Measurements from ENCODE around the gene NT5DC1.
A peak's percentile ranks its signal among the peaks of the same experiment; 100 is the strongest.

Gene NT5DC1

GRCh38 chr6:116111552-116112528, 11.2 kb downstream of the NT5DC1 start:
- Histone ChIP-seq H3K4me3 (replicated peaks; ENCODE audit: insufficient read depth, low read length) (no peak overlapping the region), H3K27me3 (ENCODE audit: insufficient read depth, poor library complexity, severe bottlenecking) (no peaks in the 10 kb centered on the region), H3K27ac (replicated peaks) (no peak overlapping the region)
- DNase-seq (ENCODE audit: low read depth in 1 of 2, low spot score in 1 of 2) = peak; percentile 31 to 47
- TF ChIP-seq SPI1 (IDR thresholded peaks at IDR 0.05; ENCODE audit: borderline replicate concordance, low read depth) (no peak), CTCF (IDR thresholded peaks at IDR 0.05; ENCODE audit: insufficient read depth, low read length) (peak; percentile 65)

GRCh38 chr6:116113386-116113785, 12.7 kb downstream of the NT5DC1 start:
- TF ChIP-seq SPI1 (IDR thresholded peaks at IDR 0.05; ENCODE audit: borderline replicate concordance, low read depth) = no peak
- no peak for TF ChIP-seq POLR2AphosphoS5 (IDR thresholded peaks at IDR 0.05; ENCODE audit: low read depth)
- TF ChIP-seq CTCF (IDR thresholded peaks at IDR 0.05; ENCODE audit: insufficient read depth, low read length) = no peak
- no peak for TF ChIP-seq REST (IDR thresholded peaks at IDR 0.05; ENCODE audit: insufficient replicate concordance, low read depth)
- TF ChIP-seq GABPA (IDR thresholded peaks at IDR 0.05; ENCODE audit: low read depth) = no peak
- no peak overlapping the region for H3K4me3 ChIP-seq (replicated peaks; ENCODE audit: insufficient read depth, low read length)
- H3K27ac ChIP-seq (replicated peaks) = no peak overlapping the region
- DNase-seq (ENCODE audit: low read depth in 1 of 2, low spot score in 1 of 2) = no peak
- no peaks in the 10 kb centered on the region for H3K27me3 ChIP-seq (ENCODE audit: insufficient read depth, poor library complexity, severe bottlenecking)

GRCh38 chr6:116115781-116116180, 15.1 kb downstream of the NT5DC1 start:
- no peaks in the 10 kb centered on the region for H3K27me3 ChIP-seq (ENCODE audit: insufficient read depth, poor library complexity, severe bottlenecking)
- DNase-seq (ENCODE audit: low read depth in 1 of 2, low spot score in 1 of 2) = no peak
- no peak for TF ChIP-seq CTCF (IDR thresholded peaks at IDR 0.05; ENCODE audit: insufficient read depth, low read length)
- no peak for TF ChIP-seq SPI1 (IDR thresholded peaks at IDR 0.05; ENCODE audit: borderline replicate concordance, low read depth)
- TF ChIP-seq GABPA (IDR thresholded peaks at IDR 0.05; ENCODE audit: low read depth) = no peak
- TF ChIP-seq POLR2AphosphoS5 (IDR thresholded peaks at IDR 0.05; ENCODE audit: low read depth) = no peak
- TF ChIP-seq REST (IDR thresholded peaks at IDR 0.05; ENCODE audit: insufficient replicate concordance, low read depth) = no peak
- no peak overlapping the region for H3K4me3 ChIP-seq (replicated peaks; ENCODE audit: insufficient read depth, low read length)
- H3K27ac ChIP-seq (replicated peaks) = no peak overlapping the region

Measured in HL-60 (cell line).